Activated CD4-positive, alpha-beta T cell treated with anti-CD3 and anti-CD28 coated beads, Interleukin-2, amount 50 U/mL, for 48 hours (primary cell): ENCODE data around the gene CDKN1C.
"Not testable (repeated sequence)": the region's sequence is repeated elsewhere in the genome, so short reads cannot be mapped to it uniquely, and the experiment has no call there.

Source experiments
- DNase-seq, 2 experiments: peaks; one replicate each; pipeline ENCODE4 v3.0.0-alpha.2; 2020

Gene CDKN1C

DNA sequence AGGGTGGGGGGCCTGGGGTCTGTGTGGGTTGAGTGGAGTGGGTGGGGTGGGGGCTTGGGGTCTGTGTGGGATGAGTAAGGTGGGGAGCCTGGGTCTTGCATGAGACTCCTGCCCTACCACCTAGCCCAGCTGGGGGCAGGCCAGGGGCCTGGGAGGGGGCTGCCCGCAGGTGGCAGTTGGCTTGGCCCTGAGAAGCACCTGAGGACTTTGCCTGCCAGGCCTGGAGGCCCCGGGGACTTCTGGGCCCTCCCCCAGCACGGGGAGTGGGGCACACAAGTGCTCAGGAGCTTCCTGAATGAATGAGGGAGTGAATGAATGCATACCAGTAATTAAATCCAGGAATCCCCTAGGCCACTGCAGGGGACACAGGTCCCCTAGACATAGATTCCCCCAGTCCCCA lies 37.1 kb upstream of the CDKN1C start:
- no peak for DNase-seq

DNA sequence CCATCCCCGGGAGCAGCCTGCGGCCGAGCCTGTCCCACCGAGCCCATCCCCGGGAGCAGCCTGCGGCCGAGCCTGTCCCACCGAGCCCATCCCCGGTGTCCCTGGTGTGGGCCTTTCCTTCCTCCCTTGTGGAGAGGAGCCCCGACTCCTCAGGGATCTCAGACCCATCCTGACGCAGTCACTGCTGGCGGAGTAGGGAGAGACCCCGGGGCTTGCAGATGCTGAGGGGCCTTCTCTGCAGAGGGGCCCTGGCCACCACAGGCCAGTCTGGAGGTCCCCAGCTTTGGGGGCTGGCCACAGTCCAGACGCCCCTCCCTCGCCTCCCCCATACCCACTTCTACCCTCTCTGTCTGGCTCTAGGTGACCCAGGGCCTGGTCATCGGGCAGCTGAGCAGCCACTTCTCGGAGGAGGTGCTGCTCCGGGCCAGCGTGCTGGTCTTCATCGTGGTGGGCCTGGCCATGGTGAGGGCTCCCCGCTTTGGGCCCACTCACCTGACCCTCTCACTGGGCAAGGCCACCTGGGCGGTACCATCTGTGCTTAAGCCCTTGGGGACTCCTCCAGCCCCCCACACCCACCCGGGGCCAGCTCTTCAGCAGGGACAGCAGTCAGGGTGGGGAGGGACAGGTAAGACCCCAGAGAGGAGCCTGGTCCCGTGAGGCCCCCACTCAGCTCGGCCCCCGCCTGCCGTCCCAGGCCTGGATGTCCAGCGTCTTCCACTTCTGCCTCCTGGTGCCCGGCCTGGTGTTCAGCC lies 36.3 kb upstream of the CDKN1C start:
- no peak for DNase-seq

DNA sequence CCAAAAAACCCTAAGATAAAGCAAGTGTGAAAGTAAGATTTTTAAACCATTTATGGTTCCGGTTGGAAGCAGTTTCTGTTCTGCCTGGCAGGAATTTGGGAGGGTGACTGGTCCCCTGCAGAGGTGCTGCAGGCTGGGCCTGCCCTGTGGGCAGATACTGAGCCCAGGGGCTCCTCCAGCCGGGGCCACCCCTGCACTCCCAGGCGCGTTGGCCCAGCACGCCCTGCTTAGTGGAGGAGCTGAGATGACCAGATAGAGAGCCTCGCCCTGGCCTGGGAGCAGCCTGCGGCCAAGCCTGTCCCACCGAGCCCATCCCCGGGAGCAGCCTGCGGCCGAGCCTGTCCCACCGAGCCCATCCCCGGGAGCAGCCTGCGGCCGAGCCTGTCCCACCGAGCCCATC lies 35.7 kb upstream of the CDKN1C start:
- DNase-seq = no peak

DNA sequence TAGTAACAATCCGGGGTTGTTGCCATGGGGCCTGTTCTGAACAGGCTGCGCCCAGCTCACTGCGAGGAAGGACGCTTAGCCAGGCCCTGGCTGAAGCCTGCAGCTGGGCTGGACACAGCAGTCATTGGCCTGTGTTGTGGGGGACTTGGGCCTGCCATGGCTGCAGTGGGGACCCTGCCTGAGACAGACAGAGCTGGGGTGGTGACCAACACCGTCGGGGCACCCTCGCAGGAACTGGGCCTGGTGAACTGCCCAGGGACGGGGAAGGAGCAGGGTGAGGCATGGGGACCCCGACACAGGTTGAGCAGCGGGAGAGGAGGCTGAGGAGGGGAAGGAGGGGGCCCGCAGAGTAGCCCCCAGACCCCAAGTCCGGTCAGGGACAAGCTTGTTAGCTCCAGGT lies 34.8 kb upstream of the CDKN1C start:
- no peak for DNase-seq

DNA sequence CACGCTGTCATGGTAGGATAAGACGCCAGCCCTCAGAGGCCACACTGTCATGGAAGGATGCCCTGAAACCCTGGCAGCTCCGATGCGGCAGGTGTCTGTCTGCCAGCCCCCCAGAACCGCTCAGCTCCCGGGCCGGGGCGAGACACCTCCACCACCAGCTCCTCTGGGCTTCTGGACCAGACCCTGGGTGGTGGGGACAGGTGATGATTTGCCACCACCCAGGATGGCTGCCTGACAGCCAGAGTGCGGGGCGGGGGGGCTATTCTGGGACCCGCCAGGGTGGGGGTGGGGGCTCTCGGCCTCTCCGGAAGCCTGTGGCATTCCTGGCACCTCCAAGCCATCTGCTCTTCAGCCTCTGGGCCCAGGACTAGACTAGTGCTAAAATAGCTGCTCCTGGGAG lies 34.3 kb upstream of the CDKN1C start:
- DNase-seq = no peak

DNA sequence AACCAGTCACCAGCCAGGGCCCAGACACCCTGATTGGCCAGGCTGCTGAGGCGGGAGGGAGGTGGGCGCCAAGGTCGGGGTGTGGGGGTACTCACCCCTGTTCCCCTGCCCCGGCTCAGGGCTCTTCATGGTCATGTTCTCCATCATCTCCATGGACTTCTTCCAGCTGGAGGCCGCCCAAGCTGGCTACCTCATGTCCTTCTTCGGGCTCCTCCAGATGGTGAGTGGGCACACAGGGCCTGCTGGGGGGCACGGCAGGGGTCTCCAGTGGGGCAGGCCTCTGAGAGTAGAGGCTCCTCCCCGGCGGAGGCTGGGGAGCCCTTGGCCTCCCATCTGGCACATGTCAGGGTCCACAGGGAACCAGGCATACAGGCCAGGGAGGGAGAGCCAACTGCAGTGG lies 33.6 kb upstream of the CDKN1C start:
- DNase-seq = no peak

DNA sequence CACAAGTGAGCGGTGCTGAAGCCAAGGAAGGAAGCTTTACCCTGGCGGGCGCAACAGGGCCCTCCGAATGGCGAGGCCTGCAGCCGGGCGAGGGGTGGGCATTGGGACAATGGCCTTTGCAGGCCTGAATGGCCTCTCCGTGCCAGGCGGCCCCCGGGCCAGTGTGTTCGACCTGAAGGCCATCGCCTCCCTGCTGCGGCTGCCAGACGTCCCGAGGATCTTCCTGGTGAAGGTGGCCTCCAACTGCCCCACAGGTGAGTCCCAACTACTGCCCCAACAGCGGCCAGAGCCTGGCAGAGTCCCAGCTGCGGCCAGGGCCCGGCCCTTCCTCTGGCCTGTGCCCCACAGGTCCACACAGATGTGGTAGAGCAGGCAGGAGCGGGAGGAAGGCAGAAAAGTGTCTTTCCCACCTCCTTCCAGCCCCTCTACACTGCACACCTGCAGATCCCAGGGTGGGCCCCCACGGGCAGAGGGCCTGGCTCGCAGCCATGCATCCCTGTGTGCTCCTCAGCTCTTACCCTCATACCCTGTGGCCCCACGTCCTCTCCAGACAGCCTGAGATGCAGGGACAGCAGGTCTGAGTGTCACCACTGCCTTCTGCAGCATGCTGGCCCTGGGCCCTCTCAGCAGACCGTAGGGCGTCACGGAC lies 32.4 kb upstream of the CDKN1C start:
- DNase-seq = no peak

DNA sequence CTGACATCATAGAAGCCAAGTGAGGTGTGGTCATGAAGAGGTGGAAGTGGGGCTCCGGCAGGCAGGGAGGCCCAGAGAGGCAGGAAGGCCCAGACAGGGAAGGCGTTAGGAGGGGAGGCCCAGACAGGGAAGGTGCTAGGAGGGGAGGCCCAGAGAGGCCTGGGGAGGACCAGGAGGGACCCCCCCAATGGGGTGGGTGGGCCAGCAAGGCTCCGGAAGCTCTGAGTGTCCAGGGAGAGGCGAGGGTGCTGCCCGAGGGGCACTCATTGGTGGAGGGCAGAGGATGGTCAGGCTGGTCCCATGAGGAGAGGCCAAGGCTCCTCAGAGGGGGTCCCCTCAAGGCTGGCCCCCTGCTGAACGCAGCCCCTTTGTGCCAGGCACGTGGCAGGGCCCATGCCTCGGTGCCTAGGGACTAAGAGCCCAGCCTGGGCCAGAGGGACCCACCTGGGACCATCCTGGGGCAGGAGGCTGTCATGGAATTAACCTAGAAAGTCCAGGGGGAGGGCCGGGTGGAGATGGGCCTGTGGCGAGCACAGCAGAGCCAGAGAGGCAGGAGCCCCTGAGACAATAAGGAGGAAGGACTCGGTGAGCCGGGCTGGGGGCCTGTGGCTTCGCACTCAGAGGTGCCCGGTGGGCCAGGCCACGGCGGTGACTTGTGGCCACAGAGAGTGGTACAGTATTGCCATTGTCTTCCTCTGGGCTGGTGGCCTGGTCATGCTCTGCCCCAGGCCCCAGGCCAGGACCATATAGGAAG lies 31.5 kb upstream of the CDKN1C start:
- no peak for DNase-seq

DNA sequence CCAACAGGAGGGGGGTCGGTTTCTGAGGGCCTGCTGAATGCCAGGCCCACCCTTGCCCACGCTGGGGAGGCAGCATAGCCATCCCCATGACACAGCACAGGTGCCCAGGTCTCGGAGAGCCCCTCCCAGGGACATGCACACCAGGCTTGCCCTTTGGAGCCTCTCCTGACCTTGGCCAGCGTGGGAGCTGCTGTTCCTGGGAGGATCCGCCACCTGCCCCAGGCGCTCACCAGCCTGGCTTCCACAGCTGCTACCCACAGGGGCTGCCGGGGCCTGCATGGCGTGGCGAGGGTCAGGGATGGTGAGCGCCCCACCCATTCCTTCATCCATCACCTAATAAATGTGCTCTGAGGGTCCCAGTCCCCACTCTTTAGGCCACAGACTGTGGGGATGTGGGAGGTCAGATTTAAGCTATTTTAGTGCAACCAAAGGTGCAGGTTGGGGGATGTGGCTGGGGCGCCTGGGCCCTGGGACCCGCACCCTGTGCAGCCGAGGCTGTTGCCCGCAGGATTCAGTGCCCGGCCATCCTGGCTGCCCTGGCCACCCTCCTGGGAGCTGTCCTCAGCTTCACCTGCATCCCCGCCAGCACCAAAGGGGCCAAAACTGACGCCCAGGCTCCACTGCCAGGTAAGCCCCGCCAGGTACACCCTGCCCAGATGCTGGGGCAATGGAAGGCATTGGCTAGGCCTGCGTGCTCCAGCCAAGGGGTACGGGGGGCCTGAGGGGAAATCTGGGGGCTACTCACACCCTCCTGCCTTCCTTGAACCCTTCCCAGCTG lies 30.7 kb upstream of the CDKN1C start:
- no peak for DNase-seq

DNA sequence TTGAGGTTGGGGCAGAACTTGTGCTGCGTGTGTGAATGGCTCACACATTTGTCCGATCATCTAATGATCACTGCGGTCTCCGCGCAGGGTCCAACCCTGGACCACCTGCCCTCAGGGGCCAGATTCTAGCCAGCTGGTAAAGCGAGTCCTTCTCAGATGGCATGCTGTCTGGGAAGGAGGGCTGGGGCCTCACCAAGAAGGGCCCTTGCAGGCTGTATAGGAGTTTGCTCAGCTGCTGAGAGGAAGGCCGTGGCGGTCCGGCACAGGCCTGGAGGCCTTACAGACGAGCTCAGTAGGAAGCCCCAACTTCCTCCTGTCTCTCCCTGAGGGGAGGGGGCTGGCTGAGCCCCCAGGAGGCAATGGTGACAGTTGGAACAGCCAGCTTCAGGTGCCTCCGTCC lies 29.9 kb upstream of the CDKN1C start:
- no peak for DNase-seq

DNA sequence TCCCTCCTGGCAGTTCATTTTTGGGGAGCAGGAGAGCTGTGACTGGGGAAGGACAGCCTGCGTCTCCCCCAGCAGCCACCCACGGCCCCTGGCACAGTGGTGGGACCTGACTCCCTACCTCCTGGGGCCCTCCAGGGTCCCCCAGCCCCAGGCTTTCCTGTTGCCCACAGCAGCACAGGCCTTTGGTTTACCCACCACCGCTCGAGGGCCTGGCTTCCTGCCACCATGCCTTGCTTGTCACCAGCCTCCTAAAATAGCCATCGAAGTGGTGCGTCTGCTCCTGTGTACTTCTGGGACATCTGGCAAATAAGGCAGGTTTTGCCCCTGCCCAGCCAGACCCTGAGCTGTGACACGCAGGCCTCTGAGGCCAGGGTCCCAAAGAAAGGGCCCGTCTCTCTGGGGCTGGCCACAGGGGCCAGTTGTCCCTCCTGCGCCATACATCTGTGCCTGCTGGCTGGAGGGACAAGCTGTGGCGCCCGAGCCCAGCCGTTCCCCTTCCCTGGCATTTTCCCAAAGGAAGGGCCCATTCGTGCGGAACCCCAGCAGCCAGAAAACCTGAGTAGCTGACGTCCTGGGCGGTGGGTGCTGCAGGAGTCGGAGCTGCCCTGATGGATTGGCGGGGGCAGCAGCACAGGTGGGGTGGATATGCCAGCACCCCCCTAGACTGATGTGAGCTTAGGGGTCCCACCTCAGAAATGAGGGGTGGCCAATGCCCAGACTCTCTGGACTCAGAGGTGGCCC lies 29.1 kb upstream of the CDKN1C start:
- no peak for DNase-seq

DNA sequence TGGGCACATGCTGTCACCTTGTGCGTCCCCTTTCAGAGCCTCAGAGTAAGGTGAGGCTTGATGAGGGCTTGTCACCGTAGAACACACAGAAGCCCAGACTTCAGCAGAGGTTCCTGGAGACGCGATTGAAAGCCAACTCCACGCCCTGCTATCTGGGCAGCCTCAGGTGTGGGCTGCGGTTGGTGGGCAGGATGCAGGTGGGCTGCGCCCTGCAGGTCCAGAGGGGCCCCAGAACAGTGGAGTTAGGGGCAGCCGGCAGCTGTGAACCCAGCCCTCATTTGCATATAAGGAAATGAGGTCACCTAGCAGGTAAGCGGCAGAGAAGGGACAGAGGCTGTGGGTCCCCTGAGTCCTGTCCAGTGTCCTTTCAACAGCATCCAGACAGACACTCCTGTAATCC lies 28.2 kb upstream of the CDKN1C start:
- no peak for DNase-seq

DNA sequence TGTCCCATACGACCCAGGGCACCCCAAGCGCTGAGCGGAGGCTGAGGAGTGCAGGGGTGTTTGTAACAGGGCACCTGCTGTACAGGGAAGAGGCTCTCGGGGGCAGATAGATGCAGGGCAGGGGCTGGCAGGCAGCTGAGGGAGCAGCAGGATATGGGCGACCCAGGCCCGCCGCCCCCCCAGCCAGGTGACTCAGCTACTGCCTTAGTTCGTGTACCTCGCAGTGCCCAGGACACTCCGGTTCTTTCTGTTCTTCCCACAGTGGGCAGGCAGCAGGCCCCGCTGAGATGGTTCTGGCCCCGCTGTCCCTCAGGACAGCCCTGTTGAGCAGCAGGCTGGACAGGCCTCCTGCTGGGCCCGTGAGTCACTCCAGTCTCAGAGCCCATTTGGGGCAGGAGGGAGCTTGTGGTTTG lies 27.4 kb upstream of the CDKN1C start:
- no peak for DNase-seq

DNA sequence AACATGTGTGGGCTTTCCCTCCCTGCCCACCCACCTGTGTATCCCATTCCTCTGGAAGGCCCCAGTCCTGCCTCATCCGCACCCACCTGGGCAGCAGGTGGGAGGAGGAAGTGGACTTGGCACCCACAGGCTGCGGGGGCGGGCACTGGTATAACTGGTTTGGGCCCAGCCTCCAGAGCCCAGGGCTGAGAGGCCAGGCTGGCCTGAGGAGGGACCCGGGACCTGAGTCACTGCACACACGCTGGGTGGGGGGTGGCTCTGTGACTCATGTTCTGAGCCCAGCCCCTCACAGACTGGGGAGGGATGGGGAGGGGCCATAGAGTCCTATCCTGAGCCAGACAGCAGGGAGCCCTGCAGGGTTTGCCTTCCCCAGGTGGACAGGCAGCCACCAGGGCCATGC lies 26.9 kb upstream of the CDKN1C start:
- no peak for DNase-seq

DNA sequence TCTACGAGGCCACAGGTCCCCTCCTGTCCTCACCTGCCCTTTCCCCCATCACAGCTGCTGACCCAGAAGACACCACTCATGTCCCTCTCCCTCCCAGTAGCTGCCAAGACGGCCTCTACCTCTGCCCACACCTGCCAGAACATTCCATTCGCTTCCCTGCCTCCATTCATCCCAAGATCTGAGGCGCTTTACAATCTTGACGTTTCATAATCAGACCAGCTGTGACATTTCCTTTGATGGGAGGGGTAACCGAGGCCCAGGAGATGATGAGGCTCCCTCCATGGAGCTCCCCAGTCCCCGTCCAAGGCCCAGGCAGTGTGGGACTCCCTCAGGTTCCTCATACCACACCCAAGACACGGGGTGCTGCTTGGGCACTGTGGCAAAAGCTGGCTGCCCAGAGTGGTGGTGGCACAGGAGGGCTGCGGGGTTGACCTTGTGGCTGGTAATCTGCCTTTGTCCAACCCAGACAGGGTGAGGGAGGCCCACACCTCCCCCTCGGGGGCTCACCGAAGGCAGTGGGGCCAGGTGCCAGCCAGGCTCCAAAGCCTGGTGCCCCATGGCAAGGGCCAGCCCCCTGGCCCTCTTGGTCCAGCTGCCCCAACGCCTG lies 26.3 kb upstream of the CDKN1C start:
- no peak for DNase-seq

DNA sequence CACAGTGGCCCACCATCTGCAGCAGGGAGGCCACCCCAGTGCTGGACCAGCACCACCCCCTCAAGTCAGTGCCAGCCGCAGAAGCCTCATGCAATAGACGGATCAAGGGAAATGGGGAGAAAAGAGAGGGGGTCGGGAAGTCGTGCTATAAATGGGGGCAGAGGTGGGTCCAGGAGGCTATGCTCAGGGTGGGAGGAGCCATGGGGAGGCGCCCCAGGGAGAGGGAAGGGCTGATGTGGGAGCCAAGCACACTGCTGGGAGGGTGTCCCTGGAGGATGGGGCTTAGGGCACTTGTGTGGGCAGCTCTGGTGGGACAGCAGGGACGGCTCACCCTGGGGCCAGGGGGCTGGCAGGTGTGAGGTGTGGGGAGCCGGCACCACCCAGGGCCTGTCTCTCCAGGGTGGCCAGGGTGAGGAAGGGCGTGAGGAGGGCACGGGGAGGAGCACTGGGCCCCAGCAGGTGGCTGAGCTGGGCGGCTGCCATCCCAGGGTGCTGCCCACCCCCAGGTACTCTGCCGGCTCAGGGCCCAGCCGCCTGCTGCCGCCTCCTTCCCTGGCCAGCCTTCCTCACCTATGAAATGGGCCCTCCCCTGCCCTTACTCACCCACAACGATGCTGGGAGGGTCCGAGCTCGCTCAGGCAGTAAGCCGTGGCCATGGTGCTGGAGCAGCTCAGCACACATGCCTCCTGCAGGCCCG lies 25.7 kb upstream of the CDKN1C start:
- no peak for DNase-seq

DNA sequence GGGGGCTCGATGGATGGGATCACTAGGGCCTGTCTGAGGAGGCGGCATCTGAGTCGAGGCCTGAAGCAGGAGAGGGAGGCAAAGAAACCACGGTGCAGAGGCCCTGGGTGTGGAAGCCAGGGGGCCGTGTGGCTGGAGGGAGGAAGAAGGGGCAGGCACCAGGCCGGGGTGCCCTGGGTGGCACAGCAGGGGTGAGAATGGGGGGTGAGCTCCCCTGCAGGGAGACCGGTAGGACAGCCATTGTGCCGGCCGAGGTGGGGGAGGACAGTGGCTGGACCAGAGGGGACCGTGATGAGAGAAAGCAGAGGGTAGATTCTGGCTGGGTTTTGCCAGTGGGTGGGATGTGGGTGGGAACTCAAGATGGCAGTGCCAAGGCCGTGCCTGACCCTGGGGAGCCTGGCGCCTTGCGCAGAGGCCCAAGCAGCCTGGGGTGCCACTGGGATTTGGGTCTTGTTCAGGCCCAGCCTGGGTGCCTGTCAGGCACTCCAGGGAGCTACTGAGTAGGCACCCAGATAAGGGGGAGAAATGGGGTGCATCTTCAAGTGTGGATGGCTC lies 24.9 kb upstream of the CDKN1C start:
- no peak for DNase-seq

DNA sequence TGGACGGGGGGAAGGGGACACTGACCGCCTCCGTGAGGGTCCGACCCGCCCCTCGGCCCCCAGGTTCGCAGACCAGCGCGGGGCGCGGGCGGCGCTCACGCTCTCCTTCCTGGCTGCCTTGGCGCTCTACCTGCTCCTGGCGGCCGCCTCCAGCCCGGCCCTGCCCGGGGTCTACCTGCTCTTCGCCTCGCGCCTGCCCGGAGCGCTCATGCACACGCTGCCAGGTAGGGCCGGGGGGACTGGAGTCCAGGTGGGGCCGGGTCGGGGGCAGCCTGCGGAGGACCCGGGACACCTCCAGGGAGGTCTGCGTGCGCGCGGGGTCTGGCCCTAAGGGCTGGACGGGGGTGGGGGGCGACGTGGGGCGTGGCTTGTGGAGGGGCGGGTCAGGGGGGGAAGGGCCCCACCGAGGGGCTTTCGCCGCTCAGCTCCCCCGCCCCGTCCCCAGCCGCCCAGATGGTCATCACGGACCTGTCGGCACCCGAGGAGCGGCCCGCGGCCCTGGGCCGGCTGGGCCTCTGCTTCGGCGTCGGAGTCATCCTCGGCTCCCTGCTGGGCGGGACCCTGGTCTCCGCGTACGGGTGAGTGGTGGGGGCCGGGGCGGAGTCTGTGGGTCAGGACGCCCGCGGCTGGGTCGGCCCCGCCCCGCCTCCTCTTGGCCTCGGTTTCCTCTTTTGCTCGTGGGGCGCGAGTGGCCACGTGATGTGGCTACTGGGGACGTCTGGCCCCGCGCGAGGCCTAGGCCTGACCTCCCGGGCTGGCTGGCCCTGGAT lies 23.7 kb upstream of the CDKN1C start:
- no peak for DNase-seq

DNA sequence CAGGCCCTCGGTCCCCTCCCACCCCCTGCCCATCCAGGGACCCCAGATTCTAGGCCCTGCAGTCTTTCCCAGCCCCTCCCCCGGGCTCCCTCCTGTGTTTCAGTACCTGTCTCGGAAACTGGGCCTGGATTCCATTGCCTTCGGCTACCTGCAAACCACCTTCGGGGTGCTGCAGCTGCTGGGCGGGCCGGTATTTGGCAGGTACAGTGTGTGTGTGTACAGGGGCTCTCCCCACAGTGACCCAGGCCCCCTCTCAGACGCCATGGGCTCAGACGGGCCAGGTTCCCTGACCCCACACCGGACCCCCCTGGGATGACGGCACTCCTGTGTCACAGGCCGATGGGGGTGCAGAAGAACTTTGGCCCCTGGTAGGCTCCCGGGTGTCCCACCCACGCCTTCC lies 22.6 kb upstream of the CDKN1C start:
- no peak for DNase-seq

DNA sequence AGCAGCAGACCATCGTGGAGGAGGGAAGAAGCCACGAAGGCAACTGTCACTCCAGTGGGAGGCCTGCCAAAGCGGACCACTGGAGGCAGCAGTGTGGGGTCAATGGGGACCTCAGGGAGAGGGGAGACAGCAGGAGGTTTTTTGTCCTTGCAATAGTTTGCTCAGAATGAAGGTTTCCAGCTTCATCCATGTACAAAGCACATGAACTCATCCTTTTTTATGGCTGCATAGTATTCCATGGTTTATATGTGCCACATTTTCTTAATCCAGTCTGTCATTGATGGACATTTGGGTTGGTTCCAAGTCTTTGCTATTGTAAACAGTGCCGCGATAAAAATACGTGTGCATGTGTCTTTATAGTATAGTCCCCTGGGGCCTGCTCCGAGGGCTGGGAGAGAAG lies 19.7 kb upstream of the CDKN1C start:
- DNase-seq = not testable (repeated sequence)
